GM18951 (cell line): ENCODE results near the gene SMAD4.
"Not testable (repeated sequence)": the region's sequence is repeated elsewhere in the genome, so short reads cannot be mapped to it uniquely, and the experiment has no call there.

Experiments
- POLR2A ChIP-seq: IDR thresholded peaks from 4 replicates; pipeline ENCODE4 v1.6.1; 2011; ENCODE audit warnings: mild to moderate bottlenecking; ENCODE audit not compliant: insufficient read length, insufficient read depth; ENCODE audit errors: extremely low read depth
- in situ Hi-C: fragments of 300-500 bp; cut with MboI; formaldehyde crosslinking; loops from one replicate; pipeline ENCODE4 v1.12.0; 2022; ENCODE audit warnings: low sequenced_read_pairs, mixed read lengths, inconsistent platforms; ENCODE audit not compliant: unreplicated experiment

The SMAD4 gene

DNA sequence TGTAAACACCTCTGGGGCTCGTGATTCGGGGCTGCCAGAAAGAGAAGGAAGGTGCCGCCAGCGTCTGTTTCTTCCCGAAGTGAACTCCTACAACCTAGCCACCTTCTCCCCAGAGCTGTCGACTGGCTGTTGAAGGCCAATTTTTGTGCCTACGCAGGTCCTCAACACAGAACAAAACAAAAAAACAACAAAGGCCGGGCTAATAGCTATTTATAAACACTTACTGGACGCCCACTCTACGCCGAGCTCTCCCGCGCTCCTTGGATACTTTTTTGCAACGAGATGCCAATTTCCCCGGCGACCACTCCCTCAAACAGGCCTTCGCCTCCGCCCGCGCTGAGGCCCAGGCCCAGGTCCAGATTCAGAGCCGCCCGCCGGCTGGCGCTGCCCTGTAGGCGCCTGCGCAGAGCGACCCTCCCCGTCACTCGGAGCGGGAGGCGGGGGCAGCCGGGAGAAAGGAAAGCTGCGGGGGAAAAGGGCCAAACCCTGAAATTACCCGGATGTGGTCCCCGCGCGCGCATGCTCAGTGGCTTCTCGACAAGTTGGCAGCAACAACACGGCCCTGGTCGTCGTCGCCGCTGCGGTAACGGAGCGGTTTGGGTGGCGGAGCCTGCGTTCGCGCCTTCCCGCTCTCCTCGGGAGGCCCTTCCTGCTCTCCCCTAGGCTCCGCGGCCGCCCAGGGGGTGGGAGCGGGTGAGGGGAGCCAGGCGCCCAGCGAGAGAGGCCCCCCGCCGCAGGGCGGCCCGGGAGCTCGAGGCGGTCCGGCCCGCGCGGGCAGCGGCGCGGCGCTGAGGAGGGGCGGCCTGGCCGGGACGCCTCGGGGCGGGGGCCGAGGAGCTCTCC is at the start of gene SMAD4:
SMAD4 (plus strand) TSS at position 520 of the 843 bp plus-strand sequence. CDS start 16,834 bp downstream, outside the sequence.
- TF ChIP-seq POLR2A = peak; percentile 91
- in situ Hi-C loops = no loop called here

DNA sequence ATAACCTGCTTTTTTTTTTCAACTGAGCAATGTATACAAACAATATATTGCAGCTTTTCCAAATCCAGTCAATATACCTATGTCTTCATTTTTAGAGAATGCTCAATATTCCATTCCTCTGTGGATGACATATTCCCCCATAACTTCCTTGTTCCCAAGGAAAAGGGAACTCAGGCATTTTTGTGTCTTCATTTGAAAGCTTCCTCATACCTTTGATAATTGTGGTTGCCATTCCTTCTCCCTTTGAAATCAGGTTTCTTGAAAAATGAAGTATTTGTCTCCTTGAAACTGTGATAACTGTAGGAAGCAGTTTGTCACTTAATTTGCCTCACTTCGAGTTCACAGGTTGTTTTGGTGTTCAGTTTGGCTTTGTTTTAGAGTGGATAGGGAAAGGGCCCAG is 48.6 kb upstream of the SMAD4 start:
- no peak for TF ChIP-seq POLR2A
- in situ Hi-C loops = no loop called here

DNA sequence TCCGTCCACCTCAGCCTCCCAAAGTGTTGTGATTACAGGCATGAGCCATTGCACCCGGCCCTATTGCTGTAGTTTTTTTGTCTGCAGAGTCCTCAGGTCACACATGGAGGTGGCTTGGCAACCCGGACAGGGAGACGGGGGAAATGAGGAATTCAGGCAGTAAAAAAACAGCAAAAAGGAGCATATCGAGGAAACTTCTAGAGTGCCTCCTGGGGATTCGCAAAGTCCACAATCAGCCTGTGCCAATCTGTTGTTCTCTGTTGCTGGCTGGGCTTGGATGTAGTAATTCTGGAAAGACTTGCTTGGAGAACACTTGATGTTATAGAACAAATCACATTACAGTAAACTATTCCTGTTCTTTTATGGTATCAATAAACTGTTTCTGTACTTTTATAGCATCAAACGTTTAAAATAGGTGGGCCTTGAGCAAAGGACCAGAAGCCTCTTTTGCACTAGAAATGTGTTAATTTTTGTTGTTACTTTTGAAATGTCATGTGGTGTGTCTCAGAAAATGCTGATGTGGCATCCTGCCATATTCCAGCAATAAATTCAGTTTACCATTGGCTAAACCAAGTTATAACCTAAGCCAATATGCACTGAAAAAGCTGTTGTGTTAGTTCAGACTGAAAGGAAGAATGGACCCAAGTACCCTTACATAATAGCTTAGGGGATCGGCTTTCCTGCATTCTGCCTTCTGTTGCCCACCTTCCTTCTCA is 47.8 kb upstream of the SMAD4 start:
- in situ Hi-C loops = no loop called here
- no peak for TF ChIP-seq POLR2A

DNA sequence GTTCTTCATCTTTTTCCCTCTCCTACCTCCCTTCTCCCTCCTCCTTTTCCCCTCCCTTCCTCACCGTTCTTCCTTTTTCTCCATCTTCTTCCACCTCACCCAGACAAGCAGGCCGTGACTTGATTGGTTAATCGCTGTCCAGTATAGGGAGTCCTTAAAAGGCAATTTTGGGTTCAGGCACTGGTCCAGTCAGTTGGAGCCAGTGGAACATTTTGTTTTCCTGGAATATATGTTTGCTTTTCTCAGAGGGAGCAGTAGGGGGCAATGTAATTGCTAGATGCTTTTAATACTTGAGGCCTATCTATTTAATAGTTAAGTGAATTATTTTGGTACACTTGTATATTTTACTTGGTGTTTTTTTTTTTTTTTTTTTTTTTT is 47.2 kb upstream of the SMAD4 start:
- TF ChIP-seq POLR2A = no peak
- in situ Hi-C loops = no loop called here

DNA sequence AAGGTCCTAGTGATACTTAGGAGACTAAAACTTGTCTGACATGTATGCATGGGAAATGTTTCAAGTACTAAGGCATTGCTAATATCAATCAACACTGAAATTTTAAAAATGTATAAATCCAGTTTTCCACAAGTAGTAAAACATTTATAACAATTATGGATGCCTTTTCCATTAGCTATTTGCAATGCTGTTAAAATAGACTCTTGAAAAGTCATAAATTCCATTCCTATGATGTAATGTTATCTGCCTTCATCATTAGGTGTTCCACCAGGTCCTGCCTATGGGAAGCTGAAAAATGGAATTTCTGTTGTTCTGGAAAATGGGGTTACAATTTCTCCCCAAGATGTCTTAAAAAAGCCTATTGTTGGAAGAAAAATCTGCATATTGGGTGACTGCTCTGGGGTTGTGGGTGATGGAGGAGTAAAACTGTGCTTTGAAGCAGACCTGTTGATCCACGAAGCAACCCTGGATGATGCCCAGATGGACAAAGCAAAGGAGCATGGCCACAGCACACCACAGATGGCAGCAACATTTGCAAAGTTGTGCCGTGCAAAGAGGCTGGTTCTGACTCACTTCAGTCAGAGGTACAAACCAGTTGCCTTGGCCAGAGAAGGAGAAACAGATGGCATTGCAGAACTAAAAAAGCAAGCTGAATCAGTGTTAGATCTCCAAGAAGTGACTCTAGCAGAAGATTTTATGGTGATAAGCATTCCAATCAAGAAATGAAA is 43.5 kb upstream of the SMAD4 start:
- no peak for TF ChIP-seq POLR2A
- in situ Hi-C loops = no loop called here

DNA sequence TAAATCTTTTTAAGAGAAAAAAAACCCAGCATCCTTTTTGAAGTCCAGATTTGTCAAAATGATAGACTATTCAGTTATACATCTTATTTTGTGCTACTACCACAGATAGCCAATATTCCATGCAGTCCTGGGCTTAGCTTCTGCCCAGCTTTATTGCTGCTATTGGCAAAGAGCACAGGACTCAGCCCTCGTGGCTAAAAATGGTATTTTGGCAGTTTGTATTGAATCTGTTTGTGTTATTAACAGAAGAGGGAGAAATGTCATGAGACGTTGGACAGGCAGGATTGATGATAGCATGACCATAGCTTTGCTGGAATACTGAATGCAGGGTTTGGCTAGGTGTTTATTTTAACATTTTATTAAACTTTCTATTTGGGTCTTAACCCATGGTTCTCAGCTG is 42.8 kb upstream of the SMAD4 start:
- TF ChIP-seq POLR2A = no peak
- in situ Hi-C loops = no loop called here

DNA sequence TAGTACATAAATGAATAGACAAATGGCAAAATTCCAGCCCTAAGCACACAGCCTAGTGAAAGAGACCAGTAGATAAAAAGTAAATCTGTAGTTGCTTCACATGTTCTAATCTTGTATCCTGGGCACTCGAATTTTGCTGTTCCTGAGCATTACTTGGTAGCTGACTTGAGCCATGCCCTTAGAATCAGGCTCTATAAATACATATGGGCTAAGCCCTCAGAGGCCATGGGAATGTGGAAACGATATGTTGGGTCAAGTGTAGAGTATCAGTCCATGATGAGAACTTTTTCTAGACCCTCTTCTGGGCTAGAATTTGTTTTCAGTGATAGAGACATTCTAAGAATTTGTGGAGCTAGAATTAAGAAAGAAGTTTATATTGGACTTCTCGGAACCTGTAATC is 40.3 kb upstream of the SMAD4 start:
- in situ Hi-C loops = no loop called here
- no peak for TF ChIP-seq POLR2A

DNA sequence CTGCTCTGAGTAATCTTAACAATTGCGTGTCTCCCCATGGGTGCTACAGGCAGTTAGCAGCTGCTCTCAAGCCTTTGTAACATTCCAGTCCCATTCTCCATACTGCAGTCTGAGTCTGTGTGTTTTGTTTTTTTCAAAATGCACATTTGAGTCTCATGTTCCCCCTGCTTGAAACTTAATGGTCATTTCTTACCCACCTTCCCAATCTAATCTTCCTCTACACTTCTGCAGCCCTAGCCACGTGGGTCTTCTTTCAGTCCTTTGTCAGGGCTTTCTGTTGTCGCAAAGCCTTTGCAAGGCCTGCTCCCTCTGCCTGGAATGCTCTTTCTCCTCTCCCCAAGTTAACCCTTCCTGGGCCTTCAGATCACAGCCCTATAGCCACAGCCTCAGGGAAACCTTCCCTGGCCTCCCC is 37.7 kb upstream of the SMAD4 start:
- TF ChIP-seq POLR2A = no peak
- in situ Hi-C loops = no loop called here

DNA sequence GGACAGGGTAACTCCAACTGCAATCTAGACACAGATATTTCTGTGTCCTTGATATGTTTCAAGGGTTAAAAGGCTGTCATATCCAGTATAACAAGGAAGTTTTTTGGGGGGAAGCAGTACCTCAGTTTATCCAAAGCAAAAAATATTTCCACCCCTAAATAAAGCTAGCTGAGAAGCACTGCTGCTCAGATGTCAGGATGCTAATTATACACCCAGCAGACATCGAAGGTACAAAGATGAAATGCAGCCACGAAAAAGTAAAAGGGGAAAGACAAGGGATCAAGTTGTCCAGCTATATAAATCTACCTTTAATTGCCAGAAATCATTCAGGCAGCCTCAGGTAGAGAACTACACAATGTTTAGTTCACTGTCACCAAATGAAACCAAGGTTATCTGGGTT is 36.0 kb upstream of the SMAD4 start:
- in situ Hi-C loops = no loop called here
- TF ChIP-seq POLR2A = no peak

DNA sequence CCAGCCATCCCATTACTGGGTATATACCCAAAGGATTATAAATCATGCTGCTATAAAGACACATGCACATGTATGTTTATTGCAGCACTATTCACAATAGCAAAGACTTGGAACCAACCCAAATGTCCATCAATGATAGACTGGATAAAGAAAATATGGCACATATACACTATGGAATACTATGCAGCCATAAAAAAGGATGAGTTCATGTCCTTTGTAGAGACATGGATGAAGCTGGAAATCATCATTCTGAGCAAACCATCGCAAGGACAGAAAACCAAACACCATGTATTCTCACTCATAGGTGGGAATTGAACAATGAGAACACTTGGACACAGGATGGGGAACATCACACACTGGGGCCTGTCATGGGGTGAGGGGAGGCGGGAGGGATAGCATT is 26.8 kb upstream of the SMAD4 start:
- in situ Hi-C loops = not testable (repeated sequence)

DNA sequence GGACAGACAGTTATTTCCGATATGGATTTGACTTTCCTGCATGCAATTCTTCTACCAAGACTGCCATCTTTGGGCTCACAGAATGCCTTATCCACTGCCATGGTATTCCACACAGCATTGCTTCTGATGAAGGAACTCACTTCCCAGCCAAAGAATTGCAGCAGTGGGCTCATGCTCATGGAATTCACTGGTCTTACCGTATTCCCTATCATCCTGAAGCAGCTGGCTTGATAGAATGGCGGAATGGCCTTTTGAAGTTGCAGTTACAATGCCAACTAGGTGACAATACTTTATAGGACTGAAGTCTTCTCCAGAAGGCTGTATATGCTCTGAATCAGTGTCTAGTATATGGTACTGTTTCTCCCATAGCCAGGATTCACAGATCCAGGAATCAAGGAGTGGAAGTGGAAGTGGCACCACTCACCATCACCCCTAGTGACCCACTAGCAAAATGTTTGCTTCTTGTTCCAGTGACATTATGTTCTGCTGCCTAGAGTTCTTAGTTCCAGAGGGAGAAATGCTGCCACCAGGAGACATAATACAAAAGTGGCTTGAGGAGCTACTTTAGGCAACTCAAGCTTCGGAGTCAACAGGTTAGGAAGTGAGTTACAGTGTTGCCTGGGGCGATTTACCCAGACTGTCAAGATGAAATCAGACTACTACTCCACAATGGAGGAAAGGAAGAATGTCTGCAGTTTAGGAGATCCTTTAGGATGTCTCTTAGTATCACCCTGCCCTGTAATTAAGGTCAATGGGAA is 23.8 kb upstream of the SMAD4 start:
- TF ChIP-seq POLR2A = no peak
- in situ Hi-C loops = no loop called here

DNA sequence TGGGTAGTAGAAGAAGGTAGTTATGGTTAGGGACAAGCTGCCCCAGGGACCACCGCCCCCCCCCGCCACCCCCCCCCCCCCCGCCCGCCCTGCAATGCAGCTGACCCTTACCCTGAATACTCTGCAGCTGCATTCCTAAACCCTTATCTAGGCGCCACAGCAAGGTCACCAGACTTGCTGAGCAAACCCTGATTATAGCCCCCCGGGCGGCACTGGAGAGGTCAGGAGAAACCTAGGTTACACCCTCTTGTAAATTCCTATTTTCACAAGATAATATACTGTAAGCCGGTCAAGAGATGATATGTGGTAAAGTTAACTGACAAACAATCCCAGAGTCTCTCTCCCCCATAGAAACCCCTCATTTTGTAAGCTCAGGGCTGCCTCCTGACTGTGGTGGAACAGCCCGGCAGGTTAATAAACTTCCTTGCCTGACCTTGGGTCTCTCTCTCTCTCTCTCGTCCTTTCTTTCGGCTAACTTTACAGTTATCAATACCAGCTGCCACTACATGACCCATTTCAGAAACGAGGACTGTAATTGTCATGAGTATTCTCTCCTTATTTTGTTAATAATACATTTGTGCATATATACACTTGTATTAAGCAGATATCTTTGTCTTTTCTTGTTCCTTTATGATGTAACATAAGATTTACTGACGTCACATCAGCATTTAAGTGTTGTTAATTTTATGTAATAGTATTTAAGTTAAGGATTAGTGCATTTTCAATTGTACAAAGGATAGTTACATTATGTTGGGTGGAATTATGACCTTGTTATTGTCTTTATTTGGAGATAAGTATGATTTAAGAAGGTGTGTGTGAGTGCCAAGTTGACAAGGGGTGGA is 22.8 kb upstream of the SMAD4 start:
- no peak for TF ChIP-seq POLR2A
- in situ Hi-C loops = no loop called here
